HuH-7 (cell line): Measurements from ENCODE around the gene CUL4A.

Experiments
- DNase-seq: peaks from one replicate; pipeline ENCODE4 v3.0.0; 2011; ENCODE audit warnings: low spot score

CUL4A gene

GRCh38 chr13:113179374-113180230 is 29.8 kb upstream of the CUL4A start:
- DNase-seq: no peak

- no peak for DNase-seq
Measured at GRCh38 chr13:113182046-113182445, 27.4 kb upstream of the CUL4A start.

- peak; percentile 82 for DNase-seq
Measured at GRCh38 chr13:113183450-113184129, 25.8 kb upstream of the CUL4A start.

GRCh38 chr13:113184568-113185440 is 24.6 kb upstream of the CUL4A start:
- DNase-seq: no peak

GRCh38 chr13:113186061-113186900 is 23.1 kb upstream of the CUL4A start:
- no peak for DNase-seq

GRCh38 chr13:113187263-113187669 is 22.1 kb upstream of the CUL4A start:
- DNase-seq: no peak

GRCh38 chr13:113187883-113188665 is 21.3 kb upstream of the CUL4A start:
- no peak for DNase-seq

GRCh38 chr13:113190181-113190580 is 19.2 kb upstream of the CUL4A start:
- DNase-seq: no peak

- no peak for DNase-seq
Measured at GRCh38 chr13:113192279-113192678, 17.1 kb upstream of the CUL4A start.

- no peak for DNase-seq
Measured at GRCh38 chr13:113192902-113193301, 16.5 kb upstream of the CUL4A start.

- DNase-seq: no peak
Measured at GRCh38 chr13:113195360-113195759, 14.1 kb upstream of the CUL4A start.

GRCh38 chr13:113196970-113197737 is 12.3 kb upstream of the CUL4A start:
- DNase-seq: no peak

GRCh38 chr13:113201815-113202214 is 7.6 kb upstream of the CUL4A start:
- no peak for DNase-seq

GRCh38 chr13:113202912-113203311 is 6.5 kb upstream of the CUL4A start:
- no peak for DNase-seq

GRCh38 chr13:113203507-113204377 is 5.7 kb upstream of the CUL4A start:
- DNase-seq: no peak

GRCh38 chr13:113204378-113204734 is 5.1 kb upstream of the CUL4A start:
- no peak for DNase-seq

- no peak for DNase-seq
Measured at GRCh38 chr13:113205428-113205931, 3.9 kb upstream of the CUL4A start.

GRCh38 chr13:113207460-113207859 is 2.0 kb upstream of the CUL4A start:
- no peak for DNase-seq

- no peak for DNase-seq
Measured at GRCh38 chr13:113207890-113208420, 1.5 kb upstream of the CUL4A start.
